ENCODE data around the gene HIP1. TPM values are rescaled to one million over a fixed set of nuclear protein-coding genes. Genes with fewer than 3 reads are reported as not detected.
"Not testable (repeated sequence)": the region's sequence is repeated elsewhere in the genome, so short reads cannot be mapped to it uniquely, and the experiment has no call there.

HIP1 gene
- total RNA-seq, 1 experiment from 2014 or later: 13.7 TPM

DNA sequence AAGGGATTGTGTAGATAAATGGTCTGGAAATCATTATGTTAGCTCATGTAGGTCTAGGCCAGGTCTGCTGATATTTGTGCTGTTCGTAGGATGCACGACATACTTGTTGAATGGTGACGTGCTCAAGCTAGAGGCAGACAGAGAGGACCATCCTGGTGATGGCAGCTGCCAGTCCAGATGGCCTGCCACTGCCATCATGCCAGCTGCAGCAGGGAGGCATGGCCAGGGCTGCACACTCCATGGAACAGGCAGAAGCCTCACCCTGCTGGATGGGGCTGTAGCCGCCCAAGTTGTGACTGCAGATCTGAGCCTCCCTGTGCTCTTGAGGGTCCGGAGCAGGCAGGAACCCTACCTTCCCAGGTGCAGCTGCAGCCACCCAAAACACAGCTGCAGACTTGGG lies 166.3 kb downstream of the HIP1 start:
- BruUV-seq (replicated peaks): no TSS peak
- Mint-ChIP-seq H3K9me3 (ENCODE audit: unreplicated experiment) (no peaks in the 10 kb centered on the region), H3K27ac (ENCODE audit: unreplicated experiment) (no peak overlapping the region), H3K36me3 (ENCODE audit: insufficient read depth, unreplicated experiment) (peaks cover 6% of the 10 kb centered on the region), H3K27me3 (ENCODE audit: insufficient read depth, unreplicated experiment) (no peaks in the 10 kb centered on the region), H3K4me1 (ENCODE audit: low read depth, unreplicated experiment) (no peaks in the 10 kb centered on the region), H3K4me3 (ENCODE audit: unreplicated experiment) (no peak overlapping the region)
- CTCF ChIA-PET: interaction anchor here (1.1 kb wide), 1 partner anchor 11 kb away, joined by 3 read pairs; no protein-coding TSS in a partner anchor
- no peaks in the 10 kb centered on the region for H3K27me3 ChIP-seq (replicated peaks; ENCODE audit: control insufficient read depth, insufficient read depth, low read length)
- H3K4me1 ChIP-seq: no peaks in the 10 kb centered on the region
- POLR2A ChIA-PET: no interaction called here
- TF ChIP-seq, protein P1, sequence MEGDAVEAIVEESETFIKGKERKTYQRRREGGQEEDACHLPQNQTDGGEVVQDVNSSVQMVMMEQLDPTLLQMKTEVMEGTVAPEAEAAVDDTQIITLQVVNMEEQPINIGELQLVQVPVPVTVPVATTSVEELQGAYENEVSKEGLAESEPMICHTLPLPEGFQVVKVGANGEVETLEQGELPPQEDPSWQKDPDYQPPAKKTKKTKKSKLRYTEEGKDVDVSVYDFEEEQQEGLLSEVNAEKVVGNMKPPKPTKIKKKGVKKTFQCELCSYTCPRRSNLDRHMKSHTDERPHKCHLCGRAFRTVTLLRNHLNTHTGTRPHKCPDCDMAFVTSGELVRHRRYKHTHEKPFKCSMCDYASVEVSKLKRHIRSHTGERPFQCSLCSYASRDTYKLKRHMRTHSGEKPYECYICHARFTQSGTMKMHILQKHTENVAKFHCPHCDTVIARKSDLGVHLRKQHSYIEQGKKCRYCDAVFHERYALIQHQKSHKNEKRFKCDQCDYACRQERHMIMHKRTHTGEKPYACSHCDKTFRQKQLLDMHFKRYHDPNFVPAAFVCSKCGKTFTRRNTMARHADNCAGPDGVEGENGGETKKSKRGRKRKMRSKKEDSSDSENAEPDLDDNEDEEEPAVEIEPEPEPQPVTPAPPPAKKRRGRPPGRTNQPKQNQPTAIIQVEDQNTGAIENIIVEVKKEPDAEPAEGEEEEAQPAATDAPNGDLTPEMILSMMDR (IDR thresholded peaks at IDR 0.05; ENCODE audit: insufficient read depth in 1 of 2, low read depth in 1 of 2, low read length in 1 of 2, severe bottlenecking in 1 of 2, unreplicated experiment in 1 of 2): no peak
- no peak overlapping the region for H3K4me3 ChIP-seq (ENCODE audit: low read depth, low read length)
- no peaks in the 10 kb centered on the region for H3K9me3 ChIP-seq
- intact Hi-C loops (cut with micrococcal nuclease; ENCODE audit: unreplicated experiment): no loop called here
- no peak for DNase-seq
- H3K36me3 ChIP-seq (ENCODE audit: control insufficient read depth, insufficient read depth, low read length): no peaks in the 10 kb centered on the region

DNA sequence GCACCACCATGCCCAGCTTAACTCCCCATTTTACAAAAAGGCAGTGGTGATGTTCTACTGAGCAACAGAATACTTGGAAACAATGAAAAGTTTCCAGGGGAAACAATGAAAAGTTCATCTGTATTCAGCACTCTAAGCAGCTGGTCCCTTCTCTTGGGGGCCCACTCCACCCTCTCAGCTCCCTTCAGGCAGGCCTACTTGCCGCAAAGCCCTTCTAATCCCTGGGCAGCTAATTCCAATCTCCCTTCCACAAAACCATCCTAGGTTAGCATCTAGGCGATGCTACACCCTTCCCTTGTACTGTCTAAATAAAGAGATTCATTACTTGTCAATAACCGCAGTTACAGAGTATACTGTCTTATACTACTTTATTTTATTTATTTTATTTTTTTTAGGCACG lies 167.5 kb downstream of the HIP1 start:
- Mint-ChIP-seq H3K9me3 (ENCODE audit: unreplicated experiment) (no peaks in the 10 kb centered on the region), H3K27me3 (ENCODE audit: insufficient read depth, unreplicated experiment) (no peaks in the 10 kb centered on the region), H3K4me1 (ENCODE audit: low read depth, unreplicated experiment) (no peaks in the 10 kb centered on the region), H3K36me3 (ENCODE audit: insufficient read depth, unreplicated experiment) (peaks cover 6% of the 10 kb centered on the region), H3K27ac (ENCODE audit: unreplicated experiment) (no peak overlapping the region), H3K4me3 (ENCODE audit: unreplicated experiment) (no peak overlapping the region)
- H3K36me3 ChIP-seq (ENCODE audit: control insufficient read depth, insufficient read depth, low read length): no peaks in the 10 kb centered on the region
- TF ChIP-seq, protein P1 (IDR thresholded peaks at IDR 0.05; ENCODE audit: insufficient read depth in 1 of 2, low read depth in 1 of 2, low read length in 1 of 2, severe bottlenecking in 1 of 2, unreplicated experiment in 1 of 2): no peak
- CTCF ChIA-PET: no interaction called here
- no peak for DNase-seq
- no TSS peak for BruUV-seq (replicated peaks)
- intact Hi-C loops (cut with micrococcal nuclease; ENCODE audit: unreplicated experiment): no loop called here
- no peaks in the 10 kb centered on the region for H3K27me3 ChIP-seq (replicated peaks; ENCODE audit: control insufficient read depth, insufficient read depth, low read length)
- POLR2A ChIA-PET: no interaction called here
- H3K4me3 ChIP-seq (ENCODE audit: low read depth, low read length): no peak overlapping the region
- no peaks in the 10 kb centered on the region for H3K4me1 ChIP-seq
- H3K9me3 ChIP-seq: no peaks in the 10 kb centered on the region

DNA sequence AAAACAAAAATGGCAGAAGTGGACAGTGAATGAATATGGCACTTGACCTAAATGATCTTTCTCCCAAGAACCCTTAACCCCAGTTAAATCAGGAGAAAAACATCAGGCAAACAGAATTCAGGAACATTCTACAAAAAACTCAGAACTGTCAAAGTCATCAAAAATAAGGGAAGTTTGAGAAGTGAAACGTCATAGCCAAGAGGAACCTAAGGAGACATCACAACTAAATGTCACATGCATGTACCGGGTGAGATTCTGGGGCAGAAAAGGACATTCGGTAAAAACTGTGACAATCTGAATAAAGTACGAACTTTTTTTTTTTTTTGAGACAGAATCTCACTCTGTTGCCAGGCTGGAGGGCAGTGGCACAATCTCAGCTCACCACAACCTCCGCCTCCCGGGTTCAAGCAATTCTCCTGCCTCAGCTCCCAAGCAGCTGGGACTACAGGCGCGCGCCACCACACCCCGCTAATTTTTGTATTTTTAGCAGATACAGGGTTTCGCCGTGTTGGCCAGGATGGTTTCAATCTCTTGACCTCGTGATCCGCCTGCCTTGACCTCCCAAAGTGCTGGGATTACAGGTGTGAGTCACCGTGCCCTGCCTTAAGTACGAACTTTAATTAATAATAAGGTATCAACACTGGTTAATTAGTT lies 169.0 kb downstream of the HIP1 start:
- intact Hi-C loops (cut with micrococcal nuclease; ENCODE audit: unreplicated experiment); H3K9me3 Mint-ChIP-seq (ENCODE audit: unreplicated experiment); POLR2A ChIA-PET; H3K4me3 ChIP-seq (ENCODE audit: low read depth, low read length); H3K36me3 Mint-ChIP-seq (ENCODE audit: insufficient read depth, unreplicated experiment); H3K4me3 Mint-ChIP-seq (ENCODE audit: unreplicated experiment); DNase-seq; H3K27ac Mint-ChIP-seq (ENCODE audit: unreplicated experiment); H3K27me3 Mint-ChIP-seq (ENCODE audit: insufficient read depth, unreplicated experiment); H3K36me3 ChIP-seq (ENCODE audit: control insufficient read depth, insufficient read depth, low read length); H3K27me3 ChIP-seq (replicated peaks; ENCODE audit: control insufficient read depth, insufficient read depth, low read length); H3K4me1 Mint-ChIP-seq (ENCODE audit: low read depth, unreplicated experiment); H3K9me3 ChIP-seq; CTCF ChIA-PET; BruUV-seq (replicated peaks); H3K4me1 ChIP-seq: not testable (repeated sequence)

All from Caco-2 (cell line).